DOHH2 (cell line): ENCODE measurements around the gene CAMTA1.

Source experiments
- H3F3A ChIP-seq: fragments of 200-600 bp; sonication (generic), shearing (Covaris generic); 2 replicates; pipeline ENCODE4 v1.6.0; 2016; ENCODE audit warnings: antibody characterized with exemption, mild to moderate bottlenecking; ENCODE audit not compliant: control insufficient read depth, insufficient read depth
- H3K27ac ChIP-seq: fragments of 200-600 bp; sonication (generic); 2 replicates; pipeline ENCODE4 v1.5.1; 2014; ENCODE audit warnings: low read depth, mild to moderate bottlenecking, low read length, moderate library complexity
- H3K27me3 ChIP-seq: fragments of 200-600 bp; sonication (generic); 2 replicates; pipeline ENCODE4 v1.6.1; 2014; ENCODE audit warnings: mild to moderate bottlenecking, low read length, mixed read lengths; ENCODE audit not compliant: control insufficient read depth
- H3K36me3 ChIP-seq: fragments of 200-600 bp; sonication (generic); 2 replicates; pipeline ENCODE4 v1.6.1; 2014; ENCODE audit warnings: mild to moderate bottlenecking, low read length, moderate library complexity, mixed read lengths; ENCODE audit not compliant: control insufficient read depth
- H3K4me1 ChIP-seq: fragments of 200-600 bp; sonication (generic); 2 replicates; pipeline ENCODE4 v1.6.1; 2014; ENCODE audit warnings: mild to moderate bottlenecking, low read length, mixed read lengths; ENCODE audit not compliant: control insufficient read depth
- H3K4me2 ChIP-seq: fragments of 200-600 bp; sonication (generic); 2 replicates; pipeline ENCODE4 v1.6.0; 2014; ENCODE audit warnings: mild to moderate bottlenecking, low read length, moderate library complexity
- H3K4me3 ChIP-seq: fragments of 200-600 bp; sonication (generic); 2 replicates; pipeline ENCODE4 v1.5.1; 2014; ENCODE audit warnings: mild to moderate bottlenecking, low read length, mixed read lengths
- H3K79me2 ChIP-seq: fragments of 200-600 bp; sonication (generic); 2 replicates; pipeline ENCODE4 v1.6.1; 2014; ENCODE audit warnings: mild to moderate bottlenecking, low read length, mixed read lengths; ENCODE audit not compliant: control insufficient read depth
- H3K9me2 ChIP-seq: fragments of 200-600 bp; sonication (generic); replicated peaks from 2 replicates; pipeline ENCODE4 v1.6.1; 2014; ENCODE audit warnings: mild to moderate bottlenecking, low read length, mixed read lengths; ENCODE audit not compliant: control insufficient read depth
- H3K9me3 ChIP-seq: fragments of 200-600 bp; sonication (generic); 2 replicates; pipeline ENCODE4 v1.6.1; 2014; ENCODE audit warnings: antibody characterized with exemption, low read length, mixed read lengths; ENCODE audit not compliant: control insufficient read depth, insufficient read depth
- H4K20me1 ChIP-seq: fragments of 200-600 bp; sonication (generic); 2 replicates; pipeline ENCODE4 v1.6.0; 2014; ENCODE audit warnings: low read depth, mild to moderate bottlenecking, antibody characterized with exemption, low read length, moderate library complexity; ENCODE audit not compliant: control insufficient read depth, insufficient read depth
- EZH2phosphoT487 ChIP-seq: fragments of 200-600 bp; sonication (generic); IDR thresholded peaks from 2 replicates; pipeline ENCODE4 v1.6.1; 2017; ENCODE audit warnings: borderline replicate concordance, mild to moderate bottlenecking, antibody characterized with exemption, low read length, moderate library complexity, mixed read lengths
- TF ChIP-seq, protein P1 (sequence below): fragments of 200-600 bp; sonication (generic); IDR thresholded peaks from one replicate; pipeline ENCODE4 v1.5.1; 2014; ENCODE audit warnings: antibody characterized with exemption, mild to moderate bottlenecking, low read depth, low read length; ENCODE audit not compliant: poor library complexity, severe bottlenecking

The CAMTA1 gene

DNA sequence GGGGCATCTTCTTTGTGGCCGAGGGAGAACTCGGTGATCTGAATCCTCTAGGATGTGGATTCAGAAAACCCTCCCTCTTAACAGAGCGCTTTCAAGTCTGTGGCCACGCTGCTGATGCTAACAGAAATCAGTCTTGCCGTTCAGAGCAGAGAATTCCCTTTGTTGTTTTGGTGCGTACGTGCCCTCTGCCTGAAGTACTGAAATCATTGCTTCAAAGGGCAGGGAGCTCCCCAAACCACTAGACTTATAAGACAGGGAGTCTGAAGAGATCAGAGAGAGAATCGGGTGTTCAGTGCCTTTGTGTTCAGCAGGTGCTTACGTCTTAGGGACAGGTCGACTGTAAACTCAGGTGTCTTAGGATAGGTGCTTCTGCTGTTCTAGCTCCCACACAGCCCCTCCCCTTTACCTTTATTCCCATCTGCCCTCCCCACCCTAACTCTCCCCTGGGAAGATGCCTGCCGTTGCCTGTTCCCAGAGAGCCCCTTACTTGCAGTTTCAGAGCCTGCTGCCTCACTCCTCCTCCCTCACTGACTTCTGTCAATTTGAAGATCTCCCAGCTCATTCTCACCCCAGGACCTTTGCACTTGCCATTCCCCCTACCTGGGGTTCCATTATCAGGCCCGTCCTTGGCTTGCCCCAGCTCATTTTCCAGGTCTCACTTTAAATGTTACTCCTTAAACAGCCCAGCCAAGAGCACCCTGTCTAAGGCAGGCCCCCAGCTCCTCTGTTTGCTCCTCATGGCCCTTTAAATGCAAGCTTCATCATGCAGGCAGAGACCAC is 143.0 kb downstream of the CAMTA1 start:
- H3K27me3 ChIP-seq = peaks cover 7% of the 10 kb centered on the region
- H3K27ac ChIP-seq = no peak overlapping the region
- no peak overlapping the region for H3K4me2 ChIP-seq
- H3F3A ChIP-seq = no peaks in the 10 kb centered on the region
- H3K9me2 ChIP-seq = no peaks in the 10 kb centered on the region
- H3K4me3 ChIP-seq = no peak overlapping the region
- H4K20me1 ChIP-seq = no peaks in the 10 kb centered on the region
- no peaks in the 10 kb centered on the region for H3K9me3 ChIP-seq
- TF ChIP-seq, protein P1, sequence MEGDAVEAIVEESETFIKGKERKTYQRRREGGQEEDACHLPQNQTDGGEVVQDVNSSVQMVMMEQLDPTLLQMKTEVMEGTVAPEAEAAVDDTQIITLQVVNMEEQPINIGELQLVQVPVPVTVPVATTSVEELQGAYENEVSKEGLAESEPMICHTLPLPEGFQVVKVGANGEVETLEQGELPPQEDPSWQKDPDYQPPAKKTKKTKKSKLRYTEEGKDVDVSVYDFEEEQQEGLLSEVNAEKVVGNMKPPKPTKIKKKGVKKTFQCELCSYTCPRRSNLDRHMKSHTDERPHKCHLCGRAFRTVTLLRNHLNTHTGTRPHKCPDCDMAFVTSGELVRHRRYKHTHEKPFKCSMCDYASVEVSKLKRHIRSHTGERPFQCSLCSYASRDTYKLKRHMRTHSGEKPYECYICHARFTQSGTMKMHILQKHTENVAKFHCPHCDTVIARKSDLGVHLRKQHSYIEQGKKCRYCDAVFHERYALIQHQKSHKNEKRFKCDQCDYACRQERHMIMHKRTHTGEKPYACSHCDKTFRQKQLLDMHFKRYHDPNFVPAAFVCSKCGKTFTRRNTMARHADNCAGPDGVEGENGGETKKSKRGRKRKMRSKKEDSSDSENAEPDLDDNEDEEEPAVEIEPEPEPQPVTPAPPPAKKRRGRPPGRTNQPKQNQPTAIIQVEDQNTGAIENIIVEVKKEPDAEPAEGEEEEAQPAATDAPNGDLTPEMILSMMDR = no peak
- H3K4me1 ChIP-seq = no peaks in the 10 kb centered on the region
- H3K79me2 ChIP-seq = no peaks in the 10 kb centered on the region
- H3K36me3 ChIP-seq = no peaks in the 10 kb centered on the region

DNA sequence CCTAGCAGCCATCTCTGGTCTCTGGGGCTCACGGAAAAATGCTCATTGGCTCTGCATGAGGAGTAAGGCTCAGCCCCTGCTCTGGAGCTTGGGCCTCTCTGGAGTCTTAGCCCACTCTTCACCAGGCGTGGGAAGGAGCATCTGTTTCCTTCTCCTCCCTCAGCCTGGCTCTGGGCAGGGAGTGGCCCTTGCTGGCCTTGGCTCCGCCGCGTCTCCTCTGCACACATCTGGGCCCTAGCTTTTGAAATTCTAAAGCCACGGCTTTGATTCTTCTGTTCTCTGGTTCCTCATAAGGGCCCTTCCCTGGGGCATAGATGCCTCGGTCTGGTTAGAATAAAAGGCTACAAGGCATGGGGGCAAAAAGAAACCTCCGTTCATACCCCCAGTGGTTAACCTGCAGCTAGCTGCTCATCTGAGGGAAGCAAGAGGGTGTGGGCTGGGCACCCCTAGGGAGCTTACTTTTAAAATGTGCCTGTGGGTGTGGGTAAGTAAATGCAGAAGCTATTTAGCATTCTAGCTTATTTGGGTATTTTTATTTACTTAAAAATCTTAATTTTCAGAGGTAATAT is 145.6 kb downstream of the CAMTA1 start:
- Histone ChIP-seq H3K36me3 (no peaks in the 10 kb centered on the region), H3K4me2 (no peak overlapping the region), H3K9me3 (no peaks in the 10 kb centered on the region), H3K4me3 (no peak overlapping the region), H3K79me2 (no peaks in the 10 kb centered on the region), H3K9me2 (no peaks in the 10 kb centered on the region), H3K4me1 (peaks cover 5% of the 10 kb centered on the region; the same call in 1 of the 2 replicates), H4K20me1 (no peaks in the 10 kb centered on the region), H3F3A (no peaks in the 10 kb centered on the region), H3K27me3 (peaks cover 21% of the 10 kb centered on the region), H3K27ac (no peak overlapping the region)
- no peak for TF ChIP-seq EZH2phosphoT487
- TF ChIP-seq, protein P1 = no peak

DNA sequence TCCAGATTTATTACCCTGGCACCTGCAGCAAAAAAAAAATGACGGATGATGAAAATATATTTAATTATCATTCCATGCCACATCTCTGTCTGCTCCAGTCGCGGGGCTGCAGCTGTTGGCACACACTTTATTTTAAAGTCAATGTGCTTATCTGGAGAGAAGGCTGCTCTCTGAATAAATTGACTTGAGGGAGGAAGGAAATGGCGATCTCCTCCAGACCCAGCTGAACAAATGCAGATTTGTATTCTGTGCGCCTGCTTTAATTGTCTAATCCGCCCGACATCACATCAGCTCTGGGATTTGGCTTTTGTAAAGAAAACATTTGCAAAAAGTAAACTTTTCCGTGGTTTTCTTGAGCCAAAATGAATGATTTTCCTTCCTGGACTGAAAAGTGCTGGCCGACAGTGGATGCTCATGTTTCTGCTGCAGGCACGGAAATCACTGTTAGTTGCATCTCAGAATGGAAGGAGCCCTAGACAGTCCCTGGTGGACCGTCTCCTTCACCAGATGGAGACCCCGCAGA is 150.2 kb downstream of the CAMTA1 start:
- TF ChIP-seq EZH2phosphoT487 = peak; percentile 39; the same call in 1 of the 2 replicates
- TF ChIP-seq, protein P1 = no peak
- no peaks in the 10 kb centered on the region for H4K20me1 ChIP-seq
- H3K27me3 ChIP-seq = peaks cover 26% of the 10 kb centered on the region
- H3K36me3 ChIP-seq = no peaks in the 10 kb centered on the region
- H3K4me2 ChIP-seq = peak overlapping the region; percentile 8
- H3K9me2 ChIP-seq = no peaks in the 10 kb centered on the region
- no peak overlapping the region for H3K4me3 ChIP-seq
- peaks cover 6% of the 10 kb centered on the region; the same call in 1 of the 2 replicates for H3K4me1 ChIP-seq
- H3K79me2 ChIP-seq = no peaks in the 10 kb centered on the region
- H3K9me3 ChIP-seq = no peaks in the 10 kb centered on the region
- no peak overlapping the region for H3K27ac ChIP-seq
- H3F3A ChIP-seq = no peaks in the 10 kb centered on the region
